ENCODE results near the gene PKDCC. TPM values are rescaled to one million over a fixed set of nuclear protein-coding genes. Genes with fewer than 3 reads are reported as not detected.

The PKDCC gene
- total and polyA plus RNA-seq, 10 of the 15 experiments (the other 5 are each of a cell fraction or from before 2014, with no cell fraction given) = 0.13 to 10.2 (median 2.3) TPM

DNA sequence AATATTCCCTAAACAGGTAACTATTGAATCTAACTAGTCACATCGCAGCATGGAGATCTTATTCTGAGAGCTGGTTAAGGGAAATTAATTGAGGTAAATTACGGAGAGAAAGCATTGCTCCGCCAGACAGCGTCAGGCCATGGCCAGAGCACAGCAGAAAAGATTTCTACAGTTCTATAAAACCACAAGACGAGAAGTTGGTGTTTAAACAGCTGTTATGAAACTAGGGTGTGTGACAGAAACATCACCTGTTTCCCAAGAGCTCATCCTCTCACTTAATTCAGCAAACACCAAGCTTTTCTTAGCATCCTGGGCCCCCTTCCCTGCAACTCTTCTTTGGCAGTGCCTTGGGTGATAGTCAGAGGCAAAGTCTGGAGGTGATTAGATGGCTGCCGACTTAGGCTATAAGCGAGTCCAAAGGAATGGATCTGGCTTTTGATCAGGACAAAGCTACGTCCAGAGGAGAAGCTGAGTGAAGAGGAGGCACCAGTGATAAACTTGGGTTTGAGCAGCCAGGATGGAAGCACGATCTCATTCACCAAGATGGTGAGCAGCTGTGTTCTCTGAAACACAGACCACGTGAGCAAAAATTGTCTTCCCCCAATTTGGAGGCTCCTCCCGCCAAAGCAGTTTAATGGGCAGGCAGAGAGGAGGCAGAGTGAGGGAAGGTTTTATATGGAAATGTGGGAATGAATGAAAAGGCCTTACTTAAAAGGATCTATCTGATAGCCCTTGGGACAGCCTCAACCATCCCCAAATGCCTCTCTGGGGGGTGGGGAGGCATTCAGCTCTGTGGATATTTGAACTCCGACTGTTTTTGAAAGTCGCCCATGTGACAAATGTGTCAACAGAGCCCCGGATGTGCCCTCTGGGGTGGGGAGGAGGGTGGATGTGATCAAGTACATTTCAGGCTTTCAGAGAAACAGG is 57.8 kb downstream of the PKDCC start:
- peak overlapping the region; percentile 95 for H3K27ac ChIP-seq (ENCODE audit: control insufficient read depth, insufficient read depth)
- in situ Hi-C loops (cut with MboI) = no loop called here
- POLR2A ChIA-PET = interaction anchor here (0.5 to 2.4 kb wide), 11 partner anchors 10 to 224 kb away, joined by 3 to 28 read pairs (median 6); no protein-coding TSS in a partner anchor
- no peaks in the 10 kb centered on the region for H3K36me3 ChIP-seq (ENCODE audit: control insufficient read depth in 2 of 2, insufficient read depth in 2 of 2, low read length in 1 of 2)
- peaks cover 2% of the 10 kb centered on the region; the same call in 1 of the 2 replicates for H3K79me2 ChIP-seq (ENCODE audit: control insufficient read depth, insufficient read depth, low read length)
- peak overlapping the region; percentile 82 for H2AFZ ChIP-seq (ENCODE audit: control insufficient read depth, low read depth, low read length)
- H3K4me3 ChIP-seq = peak overlapping the region; percentile 46; the same call in 1 of the 2 replicates
- H3K4me1 ChIP-seq (ENCODE audit: control insufficient read depth, insufficient read depth, low read length) = peaks cover 59% of the 10 kb centered on the region
- peak; percentile 59 for DNase-seq (ENCODE audit: low read depth, low spot score)
- FAIRE-seq = peak; percentile 85
- peak overlapping the region; percentile 73 for H3K9ac ChIP-seq (ENCODE audit: control insufficient read depth, insufficient read depth, low read length)
- intact Hi-C loops (cut with micrococcal nuclease; ENCODE audit: unreplicated experiment) = no loop called here
- H4K20me1 ChIP-seq (ENCODE audit: control insufficient read depth, insufficient read depth) = no peaks in the 10 kb centered on the region
- H3K4me2 ChIP-seq (ENCODE audit: control insufficient read depth, insufficient read depth) = peak overlapping the region; percentile 98
- TSS peak; percentile 64 for BruUV-seq (replicated peaks)
- H3K9me3 ChIP-seq (replicated peaks; ENCODE audit: control insufficient read depth, insufficient read depth, low read length) = no peaks in the 10 kb centered on the region; the same call in 2 of the 3 replicates
- 8% methylated on average over 14 of the region's 14 CpGs for WGBS (ENCODE audit: insufficient coverage, insufficient replicate concordance, low lambda C conversion rate, missing lambda C conversion rate)
- SMC1A ChIA-PET (ENCODE audit: uncharacterized antibody, unreplicated experiment) = interaction anchor here (0.6 to 7.2 kb wide), 16 partner anchors 10 to 94 kb away, joined by 3 to 87 read pairs (median 8); no protein-coding TSS in a partner anchor
- no peaks in the 10 kb centered on the region for H3K27me3 ChIP-seq (replicated peaks in 1 of 2; ENCODE audit: control insufficient read depth in 2 of 2, insufficient read depth in 2 of 2, low read length in 1 of 2)
- RAD21 ChIA-PET (ENCODE audit: unreplicated experiment) = interaction anchor here (0.5 to 6.5 kb wide), 18 partner anchors 9 to 223 kb away, joined by 3 to 39 read pairs (median 4); no protein-coding TSS in a partner anchor
- peak; percentile 46 for ATAC-seq
- CTCF ChIA-PET = interaction anchor here (0.8 to 3.6 kb wide), 20 partner anchors 9 to 168 kb away, joined by 3 to 22 read pairs (median 4); no protein-coding TSS in a partner anchor
- TF ChIP-seq, protein P1, sequence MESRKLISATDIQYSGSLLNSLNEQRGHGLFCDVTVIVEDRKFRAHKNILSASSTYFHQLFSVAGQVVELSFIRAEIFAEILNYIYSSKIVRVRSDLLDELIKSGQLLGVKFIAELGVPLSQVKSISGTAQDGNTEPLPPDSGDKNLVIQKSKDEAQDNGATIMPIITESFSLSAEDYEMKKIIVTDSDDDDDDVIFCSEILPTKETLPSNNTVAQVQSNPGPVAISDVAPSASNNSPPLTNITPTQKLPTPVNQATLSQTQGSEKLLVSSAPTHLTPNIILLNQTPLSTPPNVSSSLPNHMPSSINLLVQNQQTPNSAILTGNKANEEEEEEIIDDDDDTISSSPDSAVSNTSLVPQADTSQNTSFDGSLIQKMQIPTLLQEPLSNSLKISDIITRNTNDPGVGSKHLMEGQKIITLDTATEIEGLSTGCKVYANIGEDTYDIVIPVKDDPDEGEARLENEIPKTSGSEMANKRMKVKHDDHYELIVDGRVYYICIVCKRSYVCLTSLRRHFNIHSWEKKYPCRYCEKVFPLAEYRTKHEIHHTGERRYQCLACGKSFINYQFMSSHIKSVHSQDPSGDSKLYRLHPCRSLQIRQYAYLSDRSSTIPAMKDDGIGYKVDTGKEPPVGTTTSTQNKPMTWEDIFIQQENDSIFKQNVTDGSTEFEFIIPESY (IDR thresholded peaks at IDR 0.05) = no peak
- TF ChIP-seq CHD1 (IDR thresholded peaks at IDR 0.05; ENCODE audit: low read depth, low read length) (no peak), NR2F1 (conservative IDR thresholded peaks at IDR 0.05) (no peak), LARP7 (IDR thresholded peaks at IDR 0.05) (no peak), HDAC6 (IDR thresholded peaks at IDR 0.05; ENCODE audit: unreplicated experiment) (peak; percentile 6), NFIC (IDR thresholded peaks at IDR 0.05; ENCODE audit: low read depth, low read length) (no peak), HDGF (IDR thresholded peaks at IDR 0.05) (no peak), SMC3 (IDR thresholded peaks at IDR 0.05; ENCODE audit: borderline replicate concordance, low read length) (no peak; the same call in 1 of the 2 replicates), HDAC2 (IDR thresholded peaks at IDR 0.05) (no peak), SIN3A (IDR thresholded peaks at IDR 0.05; ENCODE audit: low read depth, low read length) (no peak), MTA3 (IDR thresholded peaks at IDR 0.05; ENCODE audit: borderline replicate concordance, low read length) (no peak), NBN (IDR thresholded peaks at IDR 0.05) (no peak; the same call in 1 of the 2 replicates), RB1 (IDR thresholded peaks at IDR 0.05; ENCODE audit: borderline replicate concordance) (no peak), CBX5 (IDR thresholded peaks at IDR 0.05; ENCODE audit: low read depth) (no peak), IRF4 (IDR thresholded peaks at IDR 0.05; ENCODE audit: low read depth, low read length) (0 out of 2 replicates have a peak, but pooled peaks have one; percentile 12), ESRRA (IDR thresholded peaks at IDR 0.05; ENCODE audit: low read length) (no peak), NR2C2 (IDR thresholded peaks at IDR 0.05; ENCODE audit: borderline replicate concordance, control insufficient read depth, insufficient read length, low read depth) (no peak)
- TF ChIP-seq, protein P2, sequence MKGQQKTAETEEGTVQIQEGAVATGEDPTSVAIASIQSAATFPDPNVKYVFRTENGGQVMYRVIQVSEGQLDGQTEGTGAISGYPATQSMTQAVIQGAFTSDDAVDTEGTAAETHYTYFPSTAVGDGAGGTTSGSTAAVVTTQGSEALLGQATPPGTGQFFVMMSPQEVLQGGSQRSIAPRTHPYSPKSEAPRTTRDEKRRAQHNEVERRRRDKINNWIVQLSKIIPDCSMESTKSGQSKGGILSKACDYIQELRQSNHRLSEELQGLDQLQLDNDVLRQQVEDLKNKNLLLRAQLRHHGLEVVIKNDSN (IDR thresholded peaks at IDR 0.05; ENCODE audit: borderline replicate concordance, extremely low read length, insufficient read depth, low read depth, low read length) = peak; percentile 33
- TF ChIP-seq, protein P3, sequence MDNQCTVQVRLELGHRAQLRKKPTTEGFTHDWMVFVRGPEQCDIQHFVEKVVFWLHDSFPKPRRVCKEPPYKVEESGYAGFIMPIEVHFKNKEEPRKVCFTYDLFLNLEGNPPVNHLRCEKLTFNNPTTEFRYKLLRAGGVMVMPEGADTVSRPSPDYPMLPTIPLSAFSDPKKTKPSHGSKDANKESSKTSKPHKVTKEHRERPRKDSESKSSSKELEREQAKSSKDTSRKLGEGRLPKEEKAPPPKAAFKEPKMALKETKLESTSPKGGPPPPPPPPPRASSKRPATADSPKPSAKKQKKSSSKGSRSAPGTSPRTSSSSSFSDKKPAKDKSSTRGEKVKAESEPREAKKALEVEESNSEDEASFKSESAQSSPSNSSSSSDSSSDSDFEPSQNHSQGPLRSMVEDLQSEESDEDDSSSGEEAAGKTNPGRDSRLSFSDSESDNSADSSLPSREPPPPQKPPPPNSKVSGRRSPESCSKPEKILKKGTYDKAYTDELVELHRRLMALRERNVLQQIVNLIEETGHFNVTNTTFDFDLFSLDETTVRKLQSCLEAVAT (IDR thresholded peaks at IDR 0.05) = peak; percentile 63
- TF ChIP-seq, protein P4, sequence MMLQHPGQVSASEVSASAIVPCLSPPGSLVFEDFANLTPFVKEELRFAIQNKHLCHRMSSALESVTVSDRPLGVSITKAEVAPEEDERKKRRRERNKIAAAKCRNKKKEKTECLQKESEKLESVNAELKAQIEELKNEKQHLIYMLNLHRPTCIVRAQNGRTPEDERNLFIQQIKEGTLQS (IDR thresholded peaks at IDR 0.05; ENCODE audit: borderline replicate concordance, extremely low read depth, low read depth, low read length) = no peak
